Activated CD4-positive, CD25-positive, alpha-beta regulatory T cell treated with anti-CD3 and anti-CD28 coated beads, Interleukin-2, amount 50 U/mL, for 24 hours (primary cell): ENCODE measurements around the gene PGAM5.
"Not testable (repeated sequence)": the region's sequence is repeated elsewhere in the genome, so short reads cannot be mapped to it uniquely, and the experiment has no call there.

Experiments
- ATAC-seq, 2 donors: fragments of 150-1000 bp; cut with Tn5 transposase; one replicate each; pipeline ENCODE4 v1.10.0; 2021; ENCODE audit warnings: mild to moderate bottlenecking in 1 of 2, moderate library complexity in 1 of 2

Gene PGAM5

DNA sequence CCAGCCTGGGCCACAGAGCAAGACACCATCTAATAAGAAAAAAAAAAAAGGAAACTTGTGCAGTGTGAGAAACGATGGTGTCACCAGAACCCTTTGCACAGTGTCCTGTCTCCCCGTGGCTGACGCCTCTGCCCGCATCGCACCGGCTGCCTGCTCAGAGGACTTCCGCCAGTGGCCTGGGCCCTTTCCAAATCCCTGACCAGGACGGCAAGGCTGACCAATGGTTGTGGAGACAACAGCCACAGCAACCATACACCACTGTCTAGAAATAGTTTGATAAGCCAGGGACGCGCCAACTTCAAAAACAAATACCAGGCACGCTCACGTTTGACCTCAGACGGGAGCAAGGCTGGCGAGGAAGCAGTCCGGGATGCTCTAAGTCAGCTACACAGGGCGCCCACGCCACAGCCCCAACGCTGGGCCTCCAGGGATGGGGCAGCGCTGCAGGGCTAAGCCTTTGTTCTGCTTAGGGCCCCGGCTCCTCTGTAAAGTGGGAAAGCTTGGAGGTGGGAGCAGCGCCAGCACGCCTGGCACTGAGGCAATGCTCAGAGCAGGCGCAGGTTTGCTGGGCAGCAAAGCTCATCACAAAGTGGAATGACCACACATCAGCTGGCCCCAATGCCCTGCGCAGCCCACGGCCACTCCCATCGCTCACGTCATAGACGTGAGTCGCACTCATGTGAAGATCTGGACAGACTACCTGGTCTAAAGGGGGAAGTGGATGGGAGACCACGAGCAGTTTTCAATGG lies 12.5 kb downstream of the PGAM5 start:
- no peak for ATAC-seq

DNA sequence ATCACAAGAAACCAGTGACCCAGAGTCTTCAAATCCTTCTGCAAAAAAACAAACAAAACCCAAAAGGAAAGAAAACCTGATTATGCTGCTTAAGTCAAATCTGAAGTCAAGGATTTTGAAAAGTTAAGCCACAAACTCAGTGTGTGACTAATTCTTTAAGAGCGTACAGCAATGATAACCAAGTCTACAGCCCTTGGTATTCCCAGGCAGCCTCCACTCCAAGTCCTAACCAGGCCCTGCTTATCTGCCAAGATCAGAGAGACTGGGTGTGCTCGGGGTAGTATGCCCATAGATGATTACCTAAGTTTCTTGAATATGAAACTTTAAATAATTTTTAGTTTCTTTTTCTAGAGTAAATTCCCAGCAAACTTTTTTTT lies 13.1 kb downstream of the PGAM5 start:
- no peak for ATAC-seq

DNA sequence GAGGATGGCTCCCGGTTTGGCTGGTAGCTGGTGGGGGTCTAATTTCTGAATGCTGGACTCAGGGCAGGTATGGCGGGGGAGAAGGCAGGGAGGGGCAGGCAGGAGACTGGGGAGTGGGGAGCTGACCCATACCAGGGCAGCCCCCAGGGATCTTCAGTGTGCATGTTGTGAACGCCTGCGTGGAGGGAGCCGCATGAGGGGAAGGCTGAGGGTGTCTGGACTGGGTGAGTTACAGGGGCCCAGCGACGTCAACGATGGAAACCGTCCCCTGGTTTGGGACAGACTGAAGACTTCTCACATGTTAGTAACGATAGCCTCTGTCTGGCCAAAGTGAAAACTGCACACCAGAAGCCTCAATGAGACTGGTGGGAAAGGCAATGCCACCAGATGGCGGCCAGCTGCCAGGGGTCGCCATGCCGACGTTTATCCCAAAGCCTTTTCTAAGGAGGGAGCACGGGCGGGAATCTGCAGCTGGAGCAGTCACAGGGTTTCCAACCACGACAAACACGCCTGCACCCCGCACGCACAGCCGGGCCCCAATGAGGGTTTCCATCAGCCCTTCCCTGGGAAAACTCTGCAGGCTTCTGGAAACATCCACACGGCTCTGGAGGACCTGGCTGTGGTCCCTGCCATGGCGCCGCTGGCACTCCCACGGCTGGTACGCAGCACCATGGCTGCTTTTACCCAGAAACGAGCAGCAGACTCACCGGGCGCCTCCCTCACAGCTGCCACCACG lies 14.0 kb downstream of the PGAM5 start:
- no peak for ATAC-seq

DNA sequence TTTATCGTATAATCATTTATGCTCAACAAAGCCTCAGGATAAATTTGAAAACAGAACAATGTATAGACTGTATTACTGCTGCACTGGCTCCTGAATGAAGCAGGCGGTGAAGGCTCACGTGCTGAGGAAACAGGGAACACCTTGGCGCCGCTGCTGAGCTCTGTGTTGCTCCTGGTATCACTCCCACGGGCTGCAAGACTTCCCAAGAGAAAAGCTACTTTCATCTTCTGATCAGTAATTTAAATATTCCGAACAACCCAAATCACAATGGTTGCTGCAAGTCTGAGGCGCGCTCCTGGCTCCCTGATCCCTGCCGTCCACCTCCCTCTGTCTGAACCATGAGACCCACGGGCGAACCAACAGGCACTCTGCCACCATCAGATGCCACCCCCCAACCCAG lies 15.7 kb downstream of the PGAM5 start:
- ATAC-seq, result no peak

DNA sequence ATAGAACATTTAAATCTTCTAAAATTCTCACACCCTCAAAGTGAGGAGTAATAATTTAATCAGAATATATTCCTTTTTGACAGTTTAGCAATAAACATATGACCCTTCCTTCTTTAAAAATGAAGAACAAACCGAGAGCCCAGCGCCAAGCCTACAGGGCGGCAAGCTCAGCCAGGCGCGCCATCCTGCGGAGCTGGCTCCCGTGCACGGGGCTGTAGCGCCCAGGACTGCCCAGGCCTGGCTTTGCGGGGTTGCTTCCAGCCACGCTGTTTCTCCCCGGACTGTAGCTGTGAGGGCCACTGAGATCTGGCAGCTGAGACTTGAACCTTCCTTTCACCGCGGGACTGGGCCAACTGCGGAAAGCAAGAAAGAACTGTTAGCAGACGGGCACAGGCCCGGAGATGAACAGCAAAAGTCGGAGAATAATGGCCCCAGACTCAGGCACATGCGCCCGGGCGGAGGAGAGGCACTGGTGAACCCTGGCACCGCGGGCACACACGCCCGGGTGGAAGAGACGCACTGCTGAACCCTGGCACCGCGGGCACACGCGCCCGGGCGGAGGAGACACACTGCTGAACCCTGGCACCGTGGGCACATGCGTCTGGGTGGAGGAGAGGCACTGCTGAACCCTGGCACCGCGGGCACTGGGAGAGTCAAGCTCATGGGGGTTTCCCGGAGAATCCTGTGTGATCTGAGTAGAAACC lies 16.6 kb downstream of the PGAM5 start:
- no peak for ATAC-seq

DNA sequence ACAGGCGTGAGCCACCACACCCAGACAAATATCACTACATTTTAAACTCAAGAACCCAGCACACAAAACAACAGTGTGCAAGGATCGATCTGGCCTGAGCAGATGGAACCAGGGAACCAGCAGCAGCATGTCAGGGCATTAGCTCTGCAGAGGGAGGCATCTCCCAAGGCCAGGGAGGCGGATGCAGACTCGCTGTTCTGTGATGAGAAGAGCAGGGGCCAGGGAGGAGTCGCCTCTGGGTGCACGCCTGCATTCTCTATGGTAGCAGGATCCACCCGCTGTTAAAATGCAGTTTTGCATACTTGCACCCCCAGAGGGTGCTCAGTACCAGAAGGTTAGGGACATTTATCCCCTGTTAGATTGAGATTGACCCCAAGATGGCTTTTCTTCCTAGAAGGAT lies 17.9 kb downstream of the PGAM5 start:
- ATAC-seq, result no peak

DNA sequence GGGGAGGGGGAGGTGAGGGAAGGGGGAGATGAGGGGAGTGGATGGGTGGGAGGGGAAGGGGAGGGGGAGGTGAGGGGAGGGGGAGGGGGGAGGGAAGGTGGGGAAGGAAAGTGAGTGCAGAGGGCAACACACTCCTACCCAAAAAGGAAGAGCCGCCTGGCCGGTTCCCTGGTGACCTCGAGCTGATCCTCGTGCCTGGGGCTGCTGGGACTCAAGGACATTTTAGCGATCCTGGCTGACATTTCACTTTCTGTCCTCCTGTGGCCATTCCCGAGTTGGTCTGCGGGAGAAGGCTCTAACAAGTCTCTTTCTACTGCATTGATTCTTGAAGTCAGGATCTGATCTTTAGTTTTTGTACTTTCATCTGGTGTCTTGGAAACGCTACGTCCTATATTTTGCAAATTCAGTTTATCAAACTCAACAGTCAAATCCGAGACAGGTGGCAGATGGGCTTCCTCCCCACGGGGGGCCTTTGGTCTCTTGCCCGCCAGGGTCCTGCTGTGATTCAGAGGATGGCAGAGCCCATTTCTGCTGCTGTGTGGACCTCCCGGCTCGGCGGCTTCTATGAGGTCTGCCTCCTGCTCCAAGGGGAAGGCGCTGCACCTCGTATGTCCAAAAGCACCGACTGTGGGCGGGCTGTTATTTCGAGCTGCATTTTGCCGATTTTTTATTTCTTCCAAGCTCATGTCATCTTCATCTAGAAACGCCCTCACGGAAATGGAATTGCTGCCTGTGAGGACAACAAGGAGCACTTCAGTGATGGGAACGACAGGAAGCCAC lies 19.1 kb downstream of the PGAM5 start:
- ATAC-seq, result no peak

DNA sequence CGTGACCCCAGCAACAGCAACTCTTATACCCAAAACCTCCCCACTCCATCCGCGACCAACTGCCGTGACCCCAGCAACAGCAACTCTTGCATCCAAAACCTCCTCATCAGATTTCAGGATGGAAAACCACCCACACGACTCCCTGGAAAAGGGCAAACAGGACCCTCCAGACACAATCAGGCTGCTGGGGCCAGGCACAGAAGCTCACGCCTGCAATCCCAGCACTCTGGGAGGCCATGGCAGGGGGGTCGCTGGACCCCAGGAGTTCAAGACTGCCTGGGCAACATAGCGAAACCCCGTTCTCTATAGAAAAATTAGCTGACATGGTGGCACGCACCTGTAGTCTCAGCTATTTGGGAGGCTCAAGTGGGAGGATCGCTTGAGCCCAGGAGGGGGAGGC lies 19.7 kb downstream of the PGAM5 start:
- ATAC-seq, result no peak

DNA sequence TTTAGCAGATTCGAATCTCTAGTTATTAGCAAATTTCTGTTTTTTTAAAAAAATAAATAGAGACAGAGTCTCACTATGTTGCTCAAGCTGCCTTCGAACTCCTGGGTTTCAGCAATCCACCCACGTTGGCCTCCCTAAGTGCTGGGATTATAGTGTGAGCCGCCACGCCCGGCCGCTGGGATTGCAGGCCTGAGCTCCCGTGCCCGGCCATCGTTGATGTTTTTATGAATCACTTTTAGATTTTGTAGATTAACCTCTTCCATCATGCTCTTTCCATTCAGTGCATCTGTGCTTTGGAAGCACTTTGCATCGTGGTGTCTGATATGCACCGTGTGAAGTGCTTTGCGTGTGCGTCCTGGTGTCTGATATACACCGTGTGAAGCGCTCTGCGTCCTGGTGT lies 20.9 kb downstream of the PGAM5 start:
- no peak for ATAC-seq

DNA sequence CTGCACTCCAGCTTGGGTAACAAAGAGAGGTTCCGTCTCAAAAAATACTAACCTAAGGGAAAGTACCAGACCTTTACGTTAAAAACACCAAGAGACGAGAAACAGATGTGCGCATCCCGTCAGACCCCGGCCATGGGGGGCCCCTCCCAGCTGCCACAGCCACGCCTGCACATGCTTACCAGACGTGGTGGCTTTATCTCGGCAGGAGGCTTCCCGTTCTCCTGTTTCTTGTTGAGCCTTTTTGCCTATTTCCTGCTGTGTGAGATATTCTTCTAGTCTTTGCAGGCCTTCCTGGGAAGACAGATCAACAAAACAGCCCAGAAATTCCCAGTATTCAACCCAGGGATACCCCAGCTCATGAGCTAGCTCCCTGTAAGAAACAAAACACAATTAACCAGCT lies 23.6 kb downstream of the PGAM5 start:
- no peak for ATAC-seq

DNA sequence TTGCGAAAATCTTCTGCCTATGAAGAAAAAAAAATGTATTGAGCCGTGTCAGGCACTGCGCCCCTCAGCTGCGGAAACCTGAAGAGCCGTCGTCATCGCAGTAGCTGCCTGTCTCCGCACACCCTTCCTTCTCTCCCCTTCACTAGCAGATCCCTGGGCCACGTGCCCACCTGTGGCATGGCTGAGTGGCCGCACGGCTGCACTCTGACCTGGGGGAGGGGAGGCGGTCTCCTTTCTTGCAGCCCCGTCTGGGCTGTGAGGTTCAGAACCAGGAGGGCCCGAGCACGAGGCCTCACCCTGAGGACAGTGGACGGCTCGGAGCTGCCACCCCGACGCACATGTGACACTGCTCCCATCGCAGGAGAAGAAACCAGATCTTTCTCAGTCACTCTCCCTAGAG lies 24.9 kb downstream of the PGAM5 start:
- ATAC-seq, result no peak

DNA sequence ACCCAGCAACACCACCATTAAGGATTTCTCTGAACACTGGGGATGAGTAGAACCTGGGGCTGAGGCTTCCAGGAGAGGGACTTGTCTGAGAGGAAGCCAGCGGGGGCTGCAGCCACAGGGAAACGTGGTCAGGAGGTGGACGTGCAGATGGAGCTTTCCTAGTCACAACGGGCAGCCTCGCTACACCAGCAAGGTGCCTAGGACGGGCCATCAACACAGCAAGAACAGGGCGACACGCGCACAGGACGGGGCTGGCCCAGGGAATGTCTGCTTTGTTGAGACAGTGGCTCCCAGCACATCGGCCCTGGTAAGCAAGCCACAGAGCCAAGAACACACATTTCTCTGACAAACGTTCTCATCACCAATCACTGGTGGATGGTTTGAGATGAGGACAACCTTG lies 25.7 kb downstream of the PGAM5 start:
- ATAC-seq, result no peak

DNA sequence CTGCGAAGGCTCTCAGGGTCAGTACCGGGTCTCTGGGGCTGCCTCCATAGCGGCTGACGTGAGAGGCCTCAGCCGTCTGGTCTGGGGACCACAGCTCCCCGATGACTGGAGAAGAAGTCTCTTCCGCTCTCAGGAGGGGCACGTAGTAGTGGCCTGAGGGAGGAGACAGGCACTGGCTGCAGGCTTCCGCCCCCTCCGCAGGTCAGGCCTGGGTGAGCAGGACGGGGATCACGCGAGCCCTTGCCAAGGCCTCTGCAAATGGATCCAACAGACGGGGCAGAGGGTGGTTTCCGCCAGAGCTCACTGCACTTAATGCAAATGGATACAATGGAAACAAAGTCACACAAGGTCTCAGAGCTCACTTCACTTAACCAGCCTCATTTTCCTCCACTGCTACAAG lies 26.3 kb downstream of the PGAM5 start:
- ATAC-seq, result no peak

DNA sequence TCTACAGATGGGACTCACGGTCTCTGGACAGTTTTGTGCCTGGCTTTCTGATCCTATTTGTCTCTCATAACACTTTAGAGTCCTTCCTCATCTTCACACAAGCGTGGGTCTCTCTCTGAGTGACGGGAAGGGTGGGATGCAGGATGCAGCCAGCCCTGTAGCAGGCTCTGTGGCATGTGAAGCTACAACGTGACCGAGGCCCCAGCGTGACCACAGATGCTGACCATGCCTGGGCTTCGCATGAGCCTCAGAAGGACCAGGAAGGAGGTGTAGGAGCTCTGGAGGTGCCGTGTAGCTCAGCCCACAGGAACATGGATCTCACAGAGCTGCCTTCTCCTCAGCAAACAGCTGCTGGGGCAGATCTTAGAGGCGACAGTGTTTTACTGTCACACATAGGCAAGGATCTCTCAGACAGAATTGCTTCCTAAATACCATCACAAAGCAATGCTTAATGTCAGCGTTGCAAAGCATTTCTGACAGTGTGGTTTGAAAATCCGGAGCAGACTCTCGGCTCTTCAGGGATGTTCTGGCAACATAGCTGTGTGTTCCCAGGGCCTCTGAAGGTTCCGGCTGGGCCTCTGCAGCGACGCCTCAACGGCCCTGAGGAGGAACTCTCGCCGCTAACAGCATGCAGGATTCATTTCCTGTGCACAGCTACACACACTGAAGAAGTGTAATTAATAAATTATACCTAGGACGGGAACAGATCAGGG lies 29.1 kb downstream of the PGAM5 start:
- no peak for ATAC-seq

DNA sequence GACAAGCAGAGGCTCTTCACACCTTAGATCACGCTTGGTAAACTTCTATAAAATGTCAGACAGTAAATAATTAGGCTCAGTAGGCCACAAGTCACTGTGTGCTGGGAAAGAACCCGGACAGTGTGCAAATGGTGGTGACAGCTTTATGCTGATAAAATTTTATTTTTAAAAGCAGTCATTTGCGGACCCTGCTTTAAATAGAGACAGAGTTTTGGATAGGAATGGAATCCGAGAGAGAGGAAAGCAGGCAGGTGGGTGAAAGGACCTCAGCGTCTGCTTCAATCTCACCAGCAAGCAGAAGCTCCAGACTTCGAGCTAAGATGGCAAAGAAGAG lies 29.6 kb downstream of the PGAM5 start:
- ATAC-seq, result no peak

DNA sequence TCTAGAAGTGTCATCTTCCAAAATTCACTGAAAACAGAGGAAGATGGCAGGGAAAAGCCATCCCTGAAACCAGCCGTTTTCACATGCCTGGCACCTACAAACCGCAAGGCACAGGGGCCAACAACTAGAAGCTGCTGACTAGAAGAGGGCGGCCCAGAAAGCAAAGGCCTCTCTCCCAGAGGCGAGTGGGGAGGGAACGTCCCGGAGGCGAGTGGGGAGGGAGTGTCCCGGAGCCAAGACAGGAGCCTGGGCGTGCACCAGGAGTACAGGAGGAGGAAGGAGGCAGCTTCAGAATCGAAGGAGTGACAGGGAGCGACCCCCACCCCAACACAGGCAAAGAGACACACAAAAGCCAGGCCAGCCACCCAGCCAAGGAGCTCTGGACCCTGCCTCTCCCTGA lies 30.0 kb downstream of the PGAM5 start:
- no peak for ATAC-seq

DNA sequence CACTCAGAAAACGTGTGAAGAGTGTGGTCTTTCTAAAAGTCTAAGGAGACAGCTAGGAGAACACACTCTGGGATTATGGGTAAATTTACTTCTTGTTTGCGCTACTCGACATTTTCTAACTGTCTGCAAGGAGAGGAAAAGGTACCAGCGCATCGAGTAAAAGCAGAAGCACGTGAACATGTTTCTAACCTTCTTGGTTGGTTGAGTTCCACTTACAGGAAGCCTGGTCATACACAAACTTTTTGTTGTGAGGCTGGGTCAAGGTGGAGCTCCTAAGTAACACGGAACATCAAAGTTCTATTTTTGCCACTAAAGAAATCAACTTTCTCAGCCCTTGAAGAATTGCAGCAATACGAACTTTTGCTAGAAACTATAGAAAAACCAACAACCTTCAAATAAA lies 31.0 kb downstream of the PGAM5 start:
- no peak for ATAC-seq

DNA sequence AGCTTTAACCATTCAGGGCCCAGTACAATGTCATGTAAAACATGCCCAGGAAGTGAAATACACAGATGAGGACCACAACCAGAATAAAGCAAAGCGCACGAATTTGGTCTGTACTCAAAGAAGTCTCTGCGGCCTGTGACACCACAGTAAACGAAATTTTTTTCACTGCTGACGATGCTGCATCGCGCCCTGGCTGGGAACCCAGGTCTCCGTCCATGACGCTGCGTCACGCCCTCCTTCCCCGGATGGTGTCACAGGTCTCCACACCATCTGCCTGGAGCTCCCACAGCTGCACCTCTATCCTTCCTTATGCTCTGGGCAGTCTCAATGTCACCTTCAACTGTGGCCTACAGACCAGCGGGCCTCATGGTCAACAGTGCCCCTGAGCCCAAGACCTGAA lies 33.2 kb downstream of the PGAM5 start:
- no peak for ATAC-seq

DNA sequence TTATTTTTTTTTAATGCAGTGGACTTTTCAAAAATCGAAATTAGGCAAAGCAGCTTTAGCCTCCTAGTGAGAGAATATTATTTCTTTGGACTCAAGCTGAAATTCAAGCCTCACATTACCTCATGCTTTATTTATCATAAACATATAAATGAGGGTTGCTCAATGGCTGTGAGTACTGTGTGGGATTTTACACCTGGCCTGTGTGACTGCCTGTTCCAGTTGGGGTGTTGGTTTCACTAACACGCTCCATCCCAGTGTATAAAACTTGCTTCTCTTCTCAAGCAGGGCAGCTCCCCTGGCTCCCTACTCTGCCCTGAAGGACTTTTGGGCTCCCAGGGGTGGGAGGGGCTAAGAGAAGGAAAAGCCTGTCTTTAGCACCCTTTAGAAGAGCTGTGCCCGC lies 36.0 kb downstream of the PGAM5 start:
- no peak for ATAC-seq

DNA sequence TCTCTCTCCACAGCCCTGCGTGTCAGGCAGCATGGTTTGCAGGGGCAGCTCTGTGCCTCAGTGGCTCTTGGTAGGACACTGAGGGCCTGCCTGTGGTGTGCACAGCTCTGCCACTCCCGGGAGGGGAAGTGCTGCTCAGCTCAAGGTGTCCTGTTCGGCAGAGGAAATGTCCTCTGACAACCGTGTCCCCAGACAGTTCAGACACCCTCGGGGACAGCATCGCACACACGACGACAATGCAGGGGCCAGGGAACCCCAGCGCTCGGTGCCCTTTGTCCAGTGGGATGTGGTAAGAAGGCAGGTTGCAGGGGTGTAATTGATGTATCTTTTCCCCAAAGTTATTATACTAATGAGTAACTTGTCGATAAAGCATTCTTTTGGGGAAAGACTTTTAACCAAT lies 36.8 kb downstream of the PGAM5 start:
- ATAC-seq, result no peak

DNA sequence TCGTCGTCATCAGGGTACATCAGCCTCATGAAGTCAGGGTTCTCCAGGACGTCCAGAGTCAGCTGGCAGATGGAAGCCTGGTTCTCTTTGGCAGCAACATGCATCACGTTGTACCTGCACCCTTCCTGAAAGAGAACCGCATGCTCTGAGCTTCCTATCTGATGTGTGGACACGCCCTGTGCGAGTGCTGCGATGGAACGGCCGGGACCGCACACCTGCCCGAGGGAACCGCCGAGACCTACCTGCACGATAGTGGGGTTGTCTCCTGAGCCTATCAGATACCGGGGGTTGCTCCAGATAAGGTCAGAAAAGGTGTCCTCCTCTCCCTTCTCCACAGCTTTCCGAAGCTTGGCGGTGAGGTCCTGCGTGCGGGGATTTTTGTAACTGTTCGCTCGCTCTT lies 37.3 kb downstream of the PGAM5 start:
- ATAC-seq, result no peak

DNA sequence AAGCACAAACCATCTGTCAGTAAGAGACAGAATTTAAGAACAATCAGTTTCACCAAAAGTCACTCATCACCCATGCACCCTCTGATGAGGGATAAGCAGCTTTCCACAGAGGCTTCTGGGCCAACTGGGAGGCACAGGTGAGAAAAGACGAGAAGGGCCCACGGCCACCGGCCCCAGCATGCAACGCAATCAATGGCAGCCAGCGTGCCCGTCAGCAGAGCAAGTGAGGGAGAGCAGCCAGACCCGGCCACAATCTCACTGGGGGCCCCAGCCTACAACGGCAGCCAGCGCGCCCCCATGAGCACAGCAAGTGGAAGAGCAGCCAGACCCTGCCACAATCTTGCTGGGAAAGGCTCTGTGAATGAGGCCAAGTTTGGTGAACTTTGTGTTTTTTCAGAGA lies 37.7 kb downstream of the PGAM5 start:
- ATAC-seq, result no peak

DNA sequence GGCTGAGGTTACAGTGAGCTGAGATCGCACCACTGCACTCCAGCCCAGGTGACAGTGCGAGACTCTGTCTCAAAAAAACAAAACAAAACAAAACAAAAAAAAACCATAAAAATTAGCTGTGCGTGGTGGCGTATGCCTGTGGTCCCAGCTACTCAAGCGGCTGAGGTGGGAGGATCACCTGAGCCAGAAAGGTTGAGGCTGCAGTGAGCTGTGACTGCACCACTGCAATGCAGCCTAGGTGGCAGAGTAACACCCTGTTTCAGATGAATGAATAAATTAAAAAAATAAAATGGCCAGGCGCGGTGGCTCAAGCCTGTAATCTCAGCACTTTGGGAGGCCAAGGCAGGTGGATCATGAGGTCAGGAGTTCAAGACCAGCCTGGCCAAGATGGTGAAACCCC lies 43.0 kb downstream of the PGAM5 start:
- ATAC-seq, result not testable (repeated sequence)
